Inflammatory macrophage treated with lipopolysaccharide for 1 hour (primary cell): ENCODE results near the gene C20orf204.
"Not testable (repeated sequence)": the region's sequence is repeated elsewhere in the genome, so short reads cannot be mapped to it uniquely, and the experiment has no call there.

ENCODE experiments used
- DNase-seq, 2 donors: peaks; one replicate each; pipeline ENCODE4 v3.0.0-alpha.2; 2020 to 2022

Gene C20orf204, protein sequence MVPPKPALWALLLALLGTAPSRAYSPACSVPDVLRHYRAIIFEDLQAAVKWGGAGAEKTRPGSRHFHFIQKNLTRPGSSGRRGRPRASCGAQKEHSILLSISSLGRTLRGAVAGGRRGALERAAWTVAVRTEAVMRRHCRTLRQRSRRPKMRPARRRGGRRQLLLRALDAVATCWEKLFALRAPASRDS

DNA sequence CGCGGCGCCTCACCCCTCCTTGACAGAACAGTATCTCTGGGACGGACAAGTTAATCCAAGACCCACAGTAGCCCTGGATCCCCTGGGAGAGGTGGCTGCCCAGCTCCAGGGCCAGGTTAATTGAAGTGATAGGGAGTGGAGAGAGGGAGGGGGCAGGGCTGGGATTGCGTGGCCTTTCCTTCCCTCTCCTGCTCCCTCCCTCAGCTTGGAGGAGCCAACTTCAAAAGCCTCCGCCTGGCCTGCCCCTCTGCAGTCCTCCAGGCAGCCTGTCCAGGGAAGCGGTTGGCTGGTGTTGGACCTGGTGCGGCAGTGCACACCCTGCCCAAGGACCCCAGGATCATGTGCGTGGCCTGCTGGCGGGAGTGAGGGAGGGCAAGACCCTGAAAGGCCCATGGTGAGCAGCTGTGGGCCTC, at the start of gene C20orf204:
TSS of gene C20orf204 (plus strand) at position 250 of the 413 bp plus-strand sequence. CDS start at position 392, 142 bp downstream.
- no peak for DNase-seq

DNA sequence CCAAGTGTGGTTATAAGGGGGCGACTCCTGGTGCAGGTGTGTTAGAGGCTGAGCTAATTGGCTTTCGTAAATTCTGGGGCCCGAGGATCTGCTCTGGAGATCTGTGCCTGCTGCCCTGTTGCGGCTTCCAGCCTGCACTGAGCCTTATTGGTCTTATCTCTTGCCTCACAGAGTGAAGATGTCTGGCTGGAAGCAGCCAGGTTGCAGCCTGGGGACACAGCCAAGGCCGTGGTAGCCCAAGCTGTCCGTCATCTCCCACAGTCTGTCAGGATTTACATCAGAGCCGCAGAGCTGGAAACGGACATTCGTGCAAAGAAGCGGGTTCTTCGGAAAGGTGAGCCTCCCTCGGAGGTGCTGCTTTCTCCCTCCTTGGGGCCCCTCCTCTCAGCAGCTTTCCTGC, 35.1 kb upstream of the C20orf204 start:
- DNase-seq, result no peak

DNA sequence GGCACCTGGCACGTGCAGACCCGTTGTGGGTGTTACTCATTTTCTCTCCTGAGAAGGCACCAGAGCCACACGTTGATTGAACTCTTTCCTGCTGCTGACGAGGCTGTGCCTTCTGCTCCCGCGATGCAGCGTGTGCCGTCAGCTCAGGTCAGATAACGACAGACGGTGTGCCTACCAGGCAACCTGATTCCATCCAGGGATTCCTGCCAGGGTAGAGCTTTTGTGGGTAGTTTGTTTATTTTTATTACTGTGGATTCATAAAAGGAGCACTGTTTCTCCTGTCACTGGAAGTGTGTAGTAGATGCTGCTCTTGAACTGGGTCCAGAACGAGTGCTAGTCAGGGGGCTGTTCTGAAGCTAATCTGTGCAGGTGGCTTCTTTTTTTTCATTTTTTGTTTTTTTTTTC, 34.4 kb upstream of the C20orf204 start:
- DNase-seq, result no peak

DNA sequence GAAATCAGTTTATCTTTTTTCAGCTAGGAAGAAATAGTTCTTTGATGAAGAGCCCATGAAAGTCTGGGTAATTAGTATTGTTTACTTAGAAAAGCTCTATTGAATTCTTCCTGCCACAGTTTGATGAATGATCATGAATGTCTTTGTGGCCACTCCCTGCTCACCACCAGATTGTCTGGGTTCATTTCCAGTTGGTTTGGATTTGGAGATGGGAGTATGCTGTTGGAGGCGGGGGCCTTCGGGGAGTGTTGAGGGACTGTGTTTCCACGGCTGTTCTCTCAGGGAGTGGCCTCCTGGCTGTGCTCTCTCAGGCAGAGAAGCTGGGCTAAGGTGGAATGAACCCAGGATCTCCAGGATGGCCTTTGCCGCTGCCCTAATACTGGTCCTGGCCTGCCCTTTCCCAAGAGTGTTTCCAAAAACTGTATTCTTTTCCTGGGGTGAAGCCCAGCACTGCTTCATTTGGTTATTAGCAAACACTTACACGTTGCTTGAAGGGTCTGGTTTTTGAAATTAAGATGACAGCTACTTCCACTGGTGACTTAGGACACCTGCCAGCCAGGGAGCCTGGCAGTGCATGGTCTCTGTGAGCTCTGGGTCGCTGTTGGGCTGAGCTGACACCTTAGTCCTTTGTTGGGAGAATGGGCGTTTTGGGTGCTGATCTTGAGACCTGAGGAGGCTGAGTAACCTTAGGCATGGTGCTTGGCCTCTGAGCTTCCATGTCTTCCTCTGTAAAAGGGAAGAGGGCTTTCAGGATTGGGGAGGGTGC, 31.8 kb upstream of the C20orf204 start:
- no peak for DNase-seq

DNA sequence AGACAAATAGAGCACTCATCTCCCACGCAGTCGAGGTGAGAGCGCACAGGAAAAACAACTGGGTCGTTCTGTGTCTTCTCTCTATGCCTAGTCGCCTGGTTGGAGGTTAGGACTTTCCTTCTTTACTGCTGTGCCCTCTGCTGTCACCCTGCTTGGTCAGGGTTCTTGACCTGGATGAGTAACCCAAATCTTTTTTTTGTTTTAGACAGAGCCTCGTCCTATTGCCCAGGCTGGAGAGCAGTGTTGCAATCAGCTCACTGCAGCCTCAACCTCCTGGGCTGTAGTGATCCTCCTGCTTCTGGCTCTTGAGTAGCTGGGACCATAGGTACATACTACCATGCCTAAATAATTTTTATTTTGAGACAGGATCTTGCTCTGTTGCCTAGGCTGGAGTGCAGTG, 30.6 kb upstream of the C20orf204 start:
- no peak for DNase-seq

DNA sequence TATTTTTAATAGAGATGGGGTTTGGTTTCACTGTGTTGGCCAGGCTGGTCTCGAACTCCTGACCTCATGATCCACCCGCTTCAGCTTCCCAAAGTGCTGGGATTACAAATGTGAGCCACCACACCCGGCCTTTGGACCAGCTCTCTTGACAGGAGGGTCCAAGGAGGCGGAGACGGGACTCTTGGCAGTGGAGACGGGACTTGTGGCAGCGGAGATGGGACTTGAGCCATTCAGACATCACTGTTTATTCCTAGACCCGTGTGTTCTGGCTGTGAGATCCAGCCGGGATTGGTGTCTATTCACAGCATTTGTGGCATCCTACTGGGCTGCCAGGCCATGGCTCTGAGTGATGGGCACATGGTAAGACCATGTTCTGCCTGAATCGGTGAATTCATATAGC, 29.5 kb upstream of the C20orf204 start:
- DNase-seq, result no peak

DNA sequence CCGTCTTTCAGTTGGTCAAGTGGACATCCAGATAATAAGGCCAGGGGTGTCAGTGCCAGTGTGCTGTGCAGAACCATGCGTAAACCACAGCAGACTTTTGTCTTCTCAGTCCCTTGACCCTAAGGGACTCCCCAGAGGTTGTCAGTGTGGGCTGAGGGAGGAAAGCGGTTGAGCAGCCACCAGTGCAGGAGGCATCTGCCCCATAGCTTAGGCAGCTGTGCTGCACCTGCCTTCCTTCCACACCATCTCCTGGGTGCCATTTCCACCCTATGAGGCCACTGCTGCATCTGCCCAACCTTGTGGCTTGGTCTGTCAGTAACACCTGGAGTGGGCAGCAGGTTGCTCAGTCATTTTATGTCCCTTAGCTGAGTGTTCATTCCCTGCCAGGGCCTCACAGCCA, 29.1 kb upstream of the C20orf204 start:
- DNase-seq, result no peak

DNA sequence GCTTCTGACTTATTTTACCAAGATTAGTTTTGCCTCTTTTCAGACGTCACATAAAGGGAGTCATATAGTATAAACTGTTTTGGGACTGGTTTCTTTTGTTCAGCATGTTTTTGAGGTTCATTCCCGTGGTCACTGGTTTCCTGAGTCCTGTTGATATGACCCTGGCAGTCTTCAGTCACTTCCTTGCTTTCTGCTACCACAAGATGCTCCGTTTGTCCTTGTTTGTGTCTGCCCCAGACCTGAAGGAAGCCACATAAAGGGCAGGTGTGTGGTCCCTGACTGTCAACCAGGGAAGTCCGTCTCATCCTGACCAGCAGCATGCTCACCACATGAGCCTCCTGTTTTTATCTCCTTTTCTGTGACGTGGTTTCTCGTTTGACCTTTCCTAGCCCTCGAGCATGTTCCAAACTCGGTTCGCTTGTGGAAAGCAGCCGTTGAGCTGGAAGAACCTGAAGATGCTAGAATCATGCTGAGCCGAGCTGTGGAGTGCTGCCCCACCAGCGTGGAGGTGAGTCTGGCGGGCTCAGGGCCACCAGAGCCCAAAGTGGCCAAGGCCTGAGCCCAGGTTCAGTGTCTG, 26.1 kb upstream of the C20orf204 start:
- no peak for DNase-seq

DNA sequence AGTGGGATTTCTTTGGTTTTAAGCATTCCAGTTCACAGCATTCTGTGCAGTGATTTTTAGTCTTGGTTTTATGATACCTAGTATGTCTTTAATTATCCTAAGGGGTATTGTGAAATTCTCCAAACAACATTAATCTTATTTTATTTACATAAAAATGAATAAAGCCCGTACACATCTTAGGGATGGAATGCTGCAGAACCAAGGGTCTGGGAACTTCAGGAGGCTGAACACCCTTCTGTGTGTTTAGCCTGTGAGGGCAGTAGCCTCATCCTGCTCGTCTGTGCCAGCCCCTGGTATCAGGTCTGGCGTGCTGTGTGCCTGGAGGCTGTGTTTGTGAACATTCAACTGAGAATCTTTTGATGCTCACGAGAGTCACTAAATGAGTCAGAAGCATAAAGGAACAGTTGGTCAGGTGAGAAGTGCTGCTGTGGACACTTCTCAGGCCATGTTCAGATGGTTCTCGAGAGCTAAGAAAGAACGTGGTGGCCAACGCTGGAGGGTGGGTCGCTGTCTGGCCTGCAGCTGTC, 25.2 kb upstream of the C20orf204 start:
- DNase-seq, result no peak

DNA sequence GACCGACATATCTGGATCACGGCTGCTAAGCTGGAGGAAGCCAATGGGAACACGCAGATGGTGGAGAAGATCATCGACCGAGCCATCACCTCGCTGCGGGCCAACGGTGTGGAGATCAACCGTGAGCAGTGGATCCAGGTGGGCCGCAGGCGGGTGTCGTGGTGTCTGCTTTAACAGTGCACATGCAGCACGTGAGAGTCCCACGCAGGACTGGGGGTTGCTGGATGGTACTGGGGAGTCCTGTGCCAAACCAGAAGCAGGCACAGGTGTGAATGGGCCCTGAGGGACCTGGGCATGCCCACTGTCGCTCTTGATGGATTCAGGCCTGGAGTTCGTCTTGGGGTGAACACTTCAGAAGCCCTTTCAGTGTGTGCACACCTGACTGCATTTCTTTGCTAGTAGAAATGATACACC, 24.6 kb upstream of the C20orf204 start:
- DNase-seq, result no peak

DNA sequence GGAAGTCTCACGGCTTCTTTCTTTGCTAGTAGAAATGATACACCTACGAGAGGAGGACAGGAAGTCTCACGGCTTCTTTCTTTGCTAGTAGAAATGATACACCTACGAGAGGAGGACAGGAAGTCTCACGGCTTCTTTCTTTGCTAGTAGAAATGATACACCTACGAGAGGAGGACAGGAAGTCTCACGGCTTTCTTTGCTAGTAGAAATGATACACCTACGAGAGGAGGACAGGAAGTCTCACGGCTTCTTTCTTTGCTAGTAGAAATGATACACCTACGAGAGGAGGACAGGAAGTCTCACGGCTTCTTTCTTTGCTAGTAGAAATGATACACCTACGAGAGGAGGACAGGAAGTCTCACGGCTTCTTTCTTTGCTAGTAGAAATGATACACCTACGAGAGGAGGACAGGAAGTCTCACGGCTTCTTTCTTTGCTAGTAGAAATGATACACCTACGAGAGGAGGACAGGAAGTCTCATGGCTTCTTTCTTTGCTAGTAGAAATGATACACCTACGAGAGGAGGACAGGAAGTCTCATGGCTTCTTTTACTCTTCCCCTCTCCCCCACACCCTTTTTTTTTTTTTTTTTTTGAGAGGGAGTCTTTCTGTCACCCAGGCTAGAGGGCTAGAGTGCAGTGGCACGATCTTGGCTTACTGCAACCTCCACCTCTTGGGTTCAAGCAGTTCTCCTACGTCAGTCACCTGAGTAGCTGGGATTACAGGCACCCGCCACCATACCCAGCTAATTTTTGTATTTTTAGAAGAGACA, 23.4 kb upstream of the C20orf204 start:
- DNase-seq, result not testable (repeated sequence)

DNA sequence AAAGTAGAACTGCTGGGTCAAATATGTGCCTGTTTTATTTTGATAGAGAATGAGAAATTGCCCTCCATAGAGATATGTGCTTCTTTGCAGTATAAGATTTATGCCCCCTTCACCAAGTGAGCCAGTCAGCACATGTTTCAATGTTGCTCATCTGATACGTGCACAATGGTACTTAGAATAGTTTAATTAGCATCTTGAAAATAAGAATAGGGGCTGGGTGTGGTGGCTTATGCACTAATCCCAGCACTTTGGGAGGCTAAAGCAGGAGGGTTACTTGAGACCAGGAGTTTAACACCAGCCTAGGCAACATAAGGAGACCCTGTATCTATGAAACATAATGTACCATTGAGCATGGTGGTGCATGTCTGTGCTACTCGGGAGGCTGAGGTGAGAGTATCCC, 20.3 kb upstream of the C20orf204 start:
- DNase-seq, result no peak

DNA sequence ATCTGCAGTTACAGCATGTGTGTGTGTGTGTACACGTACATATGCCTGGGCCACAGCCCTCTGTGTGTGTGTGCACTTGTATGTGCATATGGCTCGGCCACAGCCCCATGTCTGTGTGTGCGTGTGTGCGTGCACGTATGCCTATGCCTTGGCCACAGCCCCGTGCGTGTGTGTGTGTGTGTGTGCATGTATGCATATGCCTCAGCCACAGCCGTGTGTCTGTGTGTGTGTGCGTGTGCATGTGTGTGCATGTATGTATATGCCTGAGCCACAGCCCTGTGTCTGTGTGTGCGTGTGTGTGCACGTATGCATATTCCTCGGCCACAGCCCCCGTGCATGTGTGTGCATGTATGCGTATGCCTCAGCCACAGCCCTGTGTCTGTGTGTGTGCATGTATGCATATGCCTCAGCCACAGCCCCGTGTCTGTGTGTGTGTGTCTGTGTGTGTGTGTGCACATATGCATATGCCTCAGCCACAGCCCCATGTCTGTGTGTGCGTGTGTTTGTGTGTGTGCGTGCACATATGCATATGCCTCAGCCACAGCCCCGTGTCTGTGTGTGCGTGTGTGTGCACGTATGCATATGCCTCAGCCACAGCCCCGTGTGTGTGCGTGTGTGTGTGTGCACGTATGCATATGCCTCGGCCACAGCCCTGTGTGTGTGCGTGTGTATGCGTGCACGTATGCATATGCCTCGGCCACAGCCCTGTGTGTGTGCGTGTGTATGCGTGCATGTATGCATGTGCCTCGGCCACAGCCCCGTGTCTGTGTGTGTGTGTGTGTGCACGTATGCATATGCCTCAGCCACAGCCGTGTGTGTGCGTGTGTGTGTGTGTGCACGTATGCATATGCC, 14.6 kb upstream of the C20orf204 start:
- no peak for DNase-seq

DNA sequence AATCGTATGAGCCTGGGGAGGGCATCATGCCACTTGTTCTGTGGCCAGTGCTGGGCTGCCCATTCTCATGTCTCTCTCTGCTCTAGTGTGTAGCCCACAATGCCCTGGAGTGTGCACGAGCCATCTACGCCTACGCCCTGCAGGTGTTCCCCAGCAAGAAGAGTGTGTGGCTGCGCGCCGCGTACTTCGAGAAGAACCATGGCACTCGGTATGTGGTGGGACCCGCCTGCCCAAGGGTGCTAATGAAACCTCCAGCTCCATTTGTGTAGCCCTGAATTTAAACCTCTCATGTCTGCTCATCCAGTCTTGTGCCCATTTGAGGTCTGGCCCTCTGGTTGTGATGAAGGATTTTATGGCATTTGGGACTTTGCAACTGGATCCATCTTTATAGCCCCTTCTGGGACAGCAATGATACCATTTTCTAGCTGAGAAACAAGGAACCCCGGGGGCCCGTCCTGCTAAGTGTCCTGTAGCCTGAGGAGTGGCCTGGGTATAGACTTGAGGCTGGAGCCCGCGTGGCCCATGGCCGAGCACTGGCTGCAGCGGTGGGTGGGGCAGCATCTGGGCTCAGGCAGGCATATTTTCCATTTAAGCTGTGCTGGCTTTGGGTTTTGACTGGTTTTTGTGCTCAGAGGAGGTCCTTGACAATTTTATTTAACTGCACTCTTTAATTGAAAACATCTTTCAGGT, 13.2 kb upstream of the C20orf204 start:
- DNase-seq, result no peak

DNA sequence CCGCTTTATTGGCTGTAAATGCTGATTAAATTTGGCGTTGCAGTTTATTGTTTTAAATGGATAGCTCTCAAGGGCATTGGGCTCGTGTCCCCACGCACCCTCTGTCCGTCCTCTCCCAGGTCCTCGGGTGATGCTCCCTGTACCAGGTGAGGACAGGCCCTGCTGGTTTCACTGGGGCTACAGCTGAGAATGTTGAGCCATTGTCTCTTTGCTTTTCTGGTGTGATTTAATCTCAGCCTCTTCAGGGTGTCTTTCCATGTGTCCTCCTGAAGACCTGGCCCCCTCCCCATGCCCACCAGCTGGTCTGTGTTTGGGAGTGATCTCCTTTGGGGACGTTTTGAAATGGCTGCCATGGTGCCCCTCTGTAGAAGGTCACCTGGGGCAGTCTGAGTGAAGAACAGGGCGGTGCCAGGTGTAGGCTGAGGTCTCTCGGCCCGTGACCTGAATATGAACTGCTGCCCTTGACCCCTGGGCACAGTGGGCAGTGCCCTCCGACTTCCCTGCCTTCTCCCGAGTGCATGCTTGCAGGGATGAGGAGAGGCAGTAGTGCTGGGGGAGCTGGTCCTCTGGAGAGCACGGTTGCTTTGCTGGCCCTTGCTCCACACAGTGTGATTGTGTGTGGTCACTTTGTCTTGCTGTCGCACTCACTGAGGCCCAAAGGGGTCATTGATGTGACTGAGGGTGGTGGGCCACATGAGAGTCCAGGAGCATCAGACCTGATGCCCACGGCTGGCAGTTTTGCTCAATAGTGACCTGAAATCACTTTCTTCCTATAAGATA, 12.4 kb upstream of the C20orf204 start:
- no peak for DNase-seq

DNA sequence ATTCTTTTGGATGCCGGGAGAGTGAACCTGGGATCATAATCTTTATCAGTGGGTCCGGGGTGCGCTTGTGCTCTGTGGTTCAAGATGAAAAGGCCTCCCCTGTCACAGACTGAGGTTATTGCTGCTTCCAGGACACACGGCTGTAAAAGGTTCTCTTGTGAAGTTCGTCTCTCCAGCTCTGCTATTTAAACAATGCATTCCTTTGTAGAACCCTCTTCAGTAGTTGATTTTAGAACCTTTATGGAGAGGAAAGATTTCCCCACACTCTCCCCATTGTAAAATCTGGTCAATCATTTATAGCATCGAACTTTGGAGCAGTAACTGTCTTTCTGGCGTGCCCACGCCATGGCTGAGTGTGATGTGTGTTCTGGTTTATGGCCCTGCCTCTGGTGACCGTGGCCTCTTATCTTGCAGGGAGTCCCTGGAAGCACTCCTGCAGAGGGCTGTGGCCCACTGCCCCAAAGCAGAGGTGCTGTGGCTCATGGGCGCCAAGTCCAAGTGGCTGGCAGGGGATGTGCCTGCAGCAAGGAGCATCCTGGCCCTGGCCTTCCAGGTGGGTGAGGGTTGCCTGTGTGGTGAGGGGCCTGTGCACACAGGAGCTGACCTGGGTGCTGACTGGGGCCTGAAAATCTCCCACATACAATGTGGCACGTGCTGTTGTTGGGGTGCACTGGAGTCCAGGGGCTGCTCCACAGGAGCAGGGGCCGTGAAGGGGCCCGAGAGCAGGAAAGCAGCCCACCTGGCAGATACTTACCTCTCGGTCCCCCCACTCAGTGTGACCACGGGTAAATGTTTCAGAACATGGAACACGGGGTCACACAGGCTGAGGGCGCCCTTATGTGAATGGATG, 11.6 kb upstream of the C20orf204 start:
- no peak for DNase-seq

DNA sequence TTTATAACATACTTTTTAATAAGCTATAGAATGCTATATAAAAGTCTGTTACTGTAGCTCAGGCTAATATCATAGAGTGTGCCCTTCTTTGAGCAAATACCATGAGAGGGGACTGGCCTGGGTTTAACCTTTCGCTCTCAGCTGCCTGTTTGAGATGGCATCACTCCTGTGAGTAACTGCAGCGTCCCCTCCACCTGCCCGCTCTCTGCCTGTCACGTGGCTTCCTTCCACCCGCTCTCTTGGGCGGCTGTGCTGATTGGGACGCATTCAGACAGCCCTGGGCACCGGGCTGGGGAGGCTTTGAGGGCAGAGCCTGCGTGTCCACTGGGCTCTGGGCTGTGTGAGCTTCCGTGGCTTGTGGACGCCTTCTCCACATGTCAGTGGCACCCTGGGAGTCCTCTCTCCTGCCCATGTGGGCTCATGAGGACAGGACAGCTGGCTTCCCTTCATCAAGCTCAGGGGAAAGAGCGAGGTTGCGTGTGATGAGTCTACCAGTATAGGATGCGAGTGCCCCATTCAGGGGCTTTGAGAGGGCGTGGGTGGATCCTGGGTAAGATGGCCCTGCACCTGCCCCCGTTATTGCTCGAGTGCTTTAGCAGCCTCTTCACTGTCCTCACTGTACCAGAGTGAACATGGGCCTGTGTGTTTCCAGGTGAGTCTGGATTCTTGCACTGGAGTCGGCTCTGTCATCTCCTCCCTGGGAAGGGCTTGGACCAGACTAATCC, 10.7 kb upstream of the C20orf204 start:
- DNase-seq, result no peak

DNA sequence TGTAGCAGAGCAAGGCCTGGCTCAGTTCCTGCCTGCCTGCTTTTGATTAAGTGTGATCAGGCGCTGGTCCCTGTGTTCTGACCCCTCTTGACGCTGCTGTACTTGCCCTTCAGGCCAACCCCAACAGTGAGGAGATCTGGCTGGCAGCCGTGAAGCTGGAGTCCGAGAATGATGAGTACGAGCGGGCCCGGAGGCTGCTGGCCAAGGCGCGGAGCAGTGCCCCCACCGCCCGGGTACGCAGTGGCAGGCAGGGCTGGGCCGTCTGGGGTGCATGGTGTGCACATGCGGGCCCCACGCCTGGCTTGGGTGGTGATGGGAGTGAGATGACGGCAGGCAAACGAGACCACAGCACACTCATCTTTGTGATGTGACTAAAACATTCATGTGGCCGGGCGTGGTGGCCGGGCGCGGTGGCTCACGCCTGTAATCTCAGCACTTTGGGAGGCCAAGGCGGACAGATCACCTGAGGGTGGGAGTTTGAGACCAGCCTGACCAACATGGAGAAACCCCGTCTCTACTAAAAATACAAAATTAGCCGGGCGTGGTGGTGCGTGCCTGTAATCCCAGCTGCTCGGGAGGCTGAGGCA, 10.1 kb upstream of the C20orf204 start:
- DNase-seq, result no peak
